ENCODE measurements around the gene CDH13.

DNA sequence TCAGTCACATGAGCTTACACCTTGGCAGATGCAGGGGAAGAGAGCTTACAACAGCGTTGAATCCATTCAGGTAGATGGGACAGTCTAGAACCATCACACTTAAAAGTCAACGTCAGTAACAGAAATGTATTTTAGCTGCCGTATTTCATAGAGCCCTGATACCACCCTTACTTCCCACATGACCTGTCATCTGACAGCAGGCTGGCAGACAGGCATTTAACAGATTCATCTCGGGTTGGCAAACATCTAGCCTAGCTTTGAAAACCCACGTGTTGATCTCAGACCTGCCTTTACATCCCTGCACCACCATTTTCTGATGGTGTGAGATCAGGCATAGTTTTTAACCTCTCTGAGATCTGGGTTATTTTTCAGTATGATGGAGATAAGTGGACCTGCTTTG lies 1003.1 kb downstream of the CDH13 start:
- no peak for TF ChIP-seq EZH2phosphoT487 (IDR thresholded peaks at IDR 0.05; ENCODE audit: borderline replicate concordance, low read length)
- TF ChIP-seq, protein P1, sequence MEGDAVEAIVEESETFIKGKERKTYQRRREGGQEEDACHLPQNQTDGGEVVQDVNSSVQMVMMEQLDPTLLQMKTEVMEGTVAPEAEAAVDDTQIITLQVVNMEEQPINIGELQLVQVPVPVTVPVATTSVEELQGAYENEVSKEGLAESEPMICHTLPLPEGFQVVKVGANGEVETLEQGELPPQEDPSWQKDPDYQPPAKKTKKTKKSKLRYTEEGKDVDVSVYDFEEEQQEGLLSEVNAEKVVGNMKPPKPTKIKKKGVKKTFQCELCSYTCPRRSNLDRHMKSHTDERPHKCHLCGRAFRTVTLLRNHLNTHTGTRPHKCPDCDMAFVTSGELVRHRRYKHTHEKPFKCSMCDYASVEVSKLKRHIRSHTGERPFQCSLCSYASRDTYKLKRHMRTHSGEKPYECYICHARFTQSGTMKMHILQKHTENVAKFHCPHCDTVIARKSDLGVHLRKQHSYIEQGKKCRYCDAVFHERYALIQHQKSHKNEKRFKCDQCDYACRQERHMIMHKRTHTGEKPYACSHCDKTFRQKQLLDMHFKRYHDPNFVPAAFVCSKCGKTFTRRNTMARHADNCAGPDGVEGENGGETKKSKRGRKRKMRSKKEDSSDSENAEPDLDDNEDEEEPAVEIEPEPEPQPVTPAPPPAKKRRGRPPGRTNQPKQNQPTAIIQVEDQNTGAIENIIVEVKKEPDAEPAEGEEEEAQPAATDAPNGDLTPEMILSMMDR (IDR thresholded peaks at IDR 0.05; ENCODE audit: low read depth, low read length, poor library complexity, severe bottlenecking), result no peak

All from DOHH2 (cell line).